Karpas-422 (cell line): ENCODE results near the gene TMEM260. TPM values are rescaled to one million over a fixed set of nuclear protein-coding genes. Genes with fewer than 3 reads are reported as not detected.
"Not testable (repeated sequence)": the region's sequence is repeated elsewhere in the genome, so short reads cannot be mapped to it uniquely, and the experiment has no call there.

Experiments used
- DNase-seq: peaks from one replicate; pipeline ENCODE4 v3.0.0-alpha.2; 2015
- H2AFZ ChIP-seq: fragments of 200-600 bp; sonication (generic); 2 replicates; pipeline ENCODE4 v1.6.1; 2014; ENCODE audit warnings: antibody characterized with exemption, low read length, mixed read lengths
- H3K27ac ChIP-seq: fragments of 200-600 bp; sonication (generic); 2 replicates; pipeline ENCODE4 v1.5.1; 2014; ENCODE audit warnings: mild to moderate bottlenecking, low read length, moderate library complexity
- H3K27me3 ChIP-seq: fragments of 200-600 bp; sonication (generic); 2 replicates; pipeline ENCODE4 v1.6.1; 2014; ENCODE audit warnings: low read length, mixed read lengths
- H3K36me3 ChIP-seq: fragments of 200-600 bp; sonication (generic); 2 replicates; pipeline ENCODE4 v1.6.1; 2014; ENCODE audit warnings: low read length, mixed read lengths; ENCODE audit not compliant: insufficient read depth
- H3K4me1 ChIP-seq: fragments of 200-600 bp; sonication (generic); 2 replicates; pipeline ENCODE4 v1.6.1; 2014; ENCODE audit warnings: mild to moderate bottlenecking, low read length, mixed read lengths
- H3K4me2 ChIP-seq: fragments of 200-600 bp; sonication (generic); 2 replicates; pipeline ENCODE4 v1.6.1; 2014; ENCODE audit warnings: low read length, low read depth, mild to moderate bottlenecking; ENCODE audit not compliant: poor library complexity, severe bottlenecking
- H3K4me3 ChIP-seq: fragments of 200-600 bp; sonication (generic); 2 replicates; pipeline ENCODE4 v1.5.1; 2014; ENCODE audit warnings: mild to moderate bottlenecking, antibody characterized with exemption, low read length, mixed read lengths
- H3K79me2 ChIP-seq: fragments of 200-600 bp; sonication (generic); 2 replicates; pipeline ENCODE4 v1.6.1; 2014; ENCODE audit warnings: mild to moderate bottlenecking, low read length, mixed read lengths
- H3K9ac ChIP-seq: fragments of 200-600 bp; sonication (generic); 2 replicates; pipeline ENCODE4 v1.6.0; 2014; ENCODE audit warnings: low read length
- H3K9me2 ChIP-seq: fragments of 200-600 bp; sonication (generic), shearing (Covaris generic); replicated peaks from 2 replicates; pipeline ENCODE4 v1.6.0; 2014; ENCODE audit warnings: mild to moderate bottlenecking, low read length, moderate library complexity; ENCODE audit not compliant: insufficient read depth
- H3K9me3 ChIP-seq: fragments of 300-700, 200-600 bp; sonication (generic); 2 replicates; pipeline ENCODE4 v1.6.1; 2014; ENCODE audit warnings: low read length, mixed read lengths
- H4K20me1 ChIP-seq: fragments of 200-600 bp; sonication (generic); 2 replicates; pipeline ENCODE4 v1.6.1; 2014; ENCODE audit warnings: mild to moderate bottlenecking, antibody characterized with exemption, low read length, low read depth; ENCODE audit not compliant: insufficient read depth
- total RNA-seq: library from RNA; depleted of rRNA; stranded (reverse); fragments of >200 nt; shearing (Covaris generic); gene quantifications from 2 replicates; pipeline ENCODE4 v1.2.3, GENCODE V29; 2014; ENCODE audit warnings: low replicate concordance; rRNA removed

TMEM260 gene
- total RNA-seq, 1 experiment from 2014 or later, result 38.9 TPM

DNA sequence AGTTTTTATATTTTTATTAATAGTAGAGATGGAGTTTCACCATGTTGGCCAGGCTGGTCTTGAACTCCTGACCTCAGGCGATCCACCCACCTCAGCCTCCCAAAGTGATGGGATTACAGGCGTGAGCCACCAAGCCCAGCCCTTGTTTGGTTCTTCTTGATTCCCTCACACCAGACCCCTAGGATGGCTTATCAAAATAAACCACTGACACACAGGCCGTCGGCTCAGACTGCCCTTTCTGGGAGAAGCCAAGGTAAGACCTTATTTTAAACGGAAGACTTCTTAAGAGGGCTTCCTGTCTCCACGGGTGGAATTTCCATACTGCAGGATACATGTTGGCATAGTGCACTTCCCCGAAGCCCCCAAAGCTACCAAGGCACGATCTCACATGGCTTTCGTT, 115.6 kb downstream of the TMEM260 start:
- H3K27me3 ChIP-seq, H3K27ac ChIP-seq, H3K9ac ChIP-seq, H3K4me3 ChIP-seq, H4K20me1 ChIP-seq, H3K4me1 ChIP-seq, H3K36me3 ChIP-seq, DNase-seq, H2AFZ ChIP-seq, H3K79me2 ChIP-seq, H3K9me2 ChIP-seq, H3K4me2 ChIP-seq, H3K9me3 ChIP-seq: not testable (repeated sequence)

Other genes with a start within 250 kb of the TMEM260 start
- gene OTX2, start 230.7 kb downstream of the TMEM260 start, total RNA-seq, result not detected in 2 replicates